WTC11 (cell line): Measurements from ENCODE around the gene RPS15. TPM values are rescaled to one million over a fixed set of nuclear protein-coding genes. Genes with fewer than 3 reads are reported as not detected.

Source experiments
- ATAC-seq: fragments of 200-7000 bp; cut with Tn5 transposase; 2 replicates; pipeline ENCODE4 v1.10.0; 2021; ENCODE audit warnings: mild to moderate bottlenecking, moderate library complexity
- CTCF ChIA-PET: fragments of 300-600 bp; sonication (Branson Sonifier 250); formaldehyde crosslinking; loops from one replicate; lab custom pipeline; 2021; ENCODE audit warnings: antibody characterized with exemption; lab: Charles Lee
- POLR2A ChIA-PET: fragments of 350-600 bp; sonication (Branson Sonifier 250); formaldehyde crosslinking; loops from one replicate; lab custom pipeline; 2021; ENCODE audit warnings: antibody characterized with exemption; lab: Charles Lee
- DNase-seq: peaks from one replicate; pipeline ENCODE4 v3.0.0; 2021; ENCODE audit warnings: low spot score
- H3K27ac Mint-ChIP-seq: 2 replicates; pipeline ENCODE4 v1.8.0; 2021; ENCODE audit warnings: mixed read lengths
- H3K27me3 Mint-ChIP-seq: 2 replicates; pipeline ENCODE4 v1.8.0; 2021; ENCODE audit warnings: low read depth, mild to moderate bottlenecking, moderate library complexity, mixed read lengths
- H3K36me3 Mint-ChIP-seq: 2 replicates; pipeline ENCODE4 v1.8.0; 2021; ENCODE audit warnings: mixed read lengths
- H3K4me1 Mint-ChIP-seq: 2 replicates; pipeline ENCODE4 v1.8.0; 2022; ENCODE audit warnings: mixed read lengths
- H3K4me3 Mint-ChIP-seq: 2 replicates; pipeline ENCODE4 v1.8.0; 2021; ENCODE audit warnings: mild to moderate bottlenecking, moderate library complexity, mixed read lengths
- H3K9me3 Mint-ChIP-seq: 2 replicates; pipeline ENCODE4 v1.8.0; 2021; ENCODE audit warnings: mixed read lengths
- CREB1 ChIP-seq: sonication (generic); formaldehyde crosslinking; IDR thresholded peaks from 2 replicates; pipeline ENCODE4 v1.8.0; 2023; ENCODE audit warnings: mild to moderate bottlenecking, missing genetic modification reagents
- CREM ChIP-seq: sonication (generic); formaldehyde crosslinking; IDR thresholded peaks from 2 replicates; pipeline ENCODE4 v1.8.1; 2022; ENCODE audit warnings: mild to moderate bottlenecking, missing genetic modification reagents, moderate library complexity
- EMX1 ChIP-seq: fragments of 250-450 bp; sonication (Bioruptor Pico); IDR thresholded peaks from 2 replicates; pipeline ENCODE4 v1.8.0; 2021; ENCODE audit warnings: mild to moderate bottlenecking
- ERG ChIP-seq: fragments of 250-450 bp; sonication (Bioruptor Pico); IDR thresholded peaks from 2 replicates; pipeline ENCODE4 v1.8.0; 2021; ENCODE audit warnings: mild to moderate bottlenecking
- ESRRA ChIP-seq: sonication (generic); formaldehyde crosslinking; IDR thresholded peaks from 2 replicates; pipeline ENCODE4 v1.8.1; 2022; ENCODE audit warnings: mild to moderate bottlenecking, missing genetic modification reagents, borderline replicate concordance
- FOXK1 ChIP-seq: sonication (generic); formaldehyde crosslinking; IDR thresholded peaks from 2 replicates; pipeline ENCODE4 v1.8.0; 2022; ENCODE audit warnings: mild to moderate bottlenecking, moderate library complexity, missing genetic modification reagents
- NFE2L1 ChIP-seq: sonication (generic); formaldehyde crosslinking; IDR thresholded peaks from 2 replicates; pipeline ENCODE4 v1.8.1; 2023; ENCODE audit warnings: missing genetic modification reagents
- ZNF121 ChIP-seq: sonication (generic); formaldehyde crosslinking; IDR thresholded peaks from 2 replicates; pipeline ENCODE4 v1.8.0; 2023; ENCODE audit warnings: missing genetic modification reagents
- ZNF219 ChIP-seq: sonication (generic); formaldehyde crosslinking; IDR thresholded peaks from 2 replicates; pipeline ENCODE4 v1.8.0; 2023; ENCODE audit warnings: missing genetic modification reagents, mild to moderate bottlenecking, borderline replicate concordance
- ZNF532 ChIP-seq: fragments of 250-450 bp; sonication (Bioruptor Pico); IDR thresholded peaks from 2 replicates; pipeline ENCODE4 v1.9.0; 2021; ENCODE audit warnings: mild to moderate bottlenecking, borderline replicate concordance
- total RNA-seq: library from RNA; stranded (reverse); gene quantifications from 3 replicates; pipeline ENCODE4 v1.2.3, GENCODE V29; 2021
- TF ChIP-seq, protein P1 (sequence below): sonication (generic); formaldehyde crosslinking; conservative IDR thresholded peaks from 2 replicates; pipeline ENCODE4 v1.8.1; 2022; ENCODE audit warnings: mild to moderate bottlenecking, missing genetic modification reagents
- TF ChIP-seq, protein P2 (sequence below): sonication (generic); formaldehyde crosslinking; IDR thresholded peaks from 2 replicates; pipeline ENCODE4 v1.8.0; 2023; ENCODE audit warnings: missing genetic modification reagents, mild to moderate bottlenecking, borderline replicate concordance
- TF ChIP-seq, protein P3 (sequence below): sonication (generic); formaldehyde crosslinking; IDR thresholded peaks from 2 replicates; pipeline ENCODE4 v1.8.1; 2022; ENCODE audit warnings: low read depth, missing genetic modification reagents, borderline replicate concordance
- TF ChIP-seq, protein P4 (sequence below): sonication (generic); formaldehyde crosslinking; IDR thresholded peaks from 2 replicates; pipeline ENCODE4 v1.8.1; 2023; ENCODE audit warnings: mild to moderate bottlenecking, missing genetic modification reagents, moderate library complexity

Gene RPS15
- total RNA-seq, 1 experiment from 2014 or later: 1,932 TPM

DNA sequence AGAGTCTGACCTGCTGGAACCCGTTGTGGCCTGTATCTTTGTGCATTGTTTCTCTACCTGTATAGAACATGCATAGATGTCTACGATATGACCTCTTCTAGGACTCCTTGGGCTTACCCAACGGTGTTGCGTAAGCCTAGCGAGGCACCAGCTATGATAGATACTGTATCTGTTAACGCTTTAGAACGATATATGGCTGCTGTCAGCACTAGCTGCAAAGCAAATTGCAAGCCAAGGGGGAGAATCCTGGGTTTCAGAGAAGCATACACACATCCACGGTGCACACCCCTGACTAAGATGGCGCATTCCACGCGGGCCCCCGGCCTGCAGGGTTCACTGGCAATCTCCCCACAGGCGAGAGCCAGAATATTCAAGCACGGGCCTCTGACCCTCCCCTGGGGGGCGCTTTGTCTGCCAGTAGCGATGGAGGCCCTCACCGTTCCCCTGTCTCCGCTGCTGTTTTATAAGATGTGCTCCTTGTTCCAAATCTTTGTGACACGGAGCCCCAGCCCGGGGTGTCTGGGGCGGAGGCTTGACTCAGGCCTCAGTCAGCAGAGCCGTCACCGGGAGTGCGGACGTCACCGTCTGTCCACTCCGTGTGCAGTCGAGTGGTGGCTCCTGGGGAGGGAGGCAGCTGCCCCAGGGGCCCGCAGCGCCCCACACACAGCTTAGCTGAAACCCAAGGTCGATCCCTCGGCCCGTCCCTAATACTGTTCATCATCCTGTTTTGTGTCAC lies 12.9 kb upstream of the RPS15 start (continued):
- TF ChIP-seq ERG (CRISPR knock-in tag): no peak
- TF ChIP-seq NFE2L1 (CRISPR knock-in tag): no peak
- TF ChIP-seq CREB1 (CRISPR knock-in tag): no peak
- TF ChIP-seq, protein P1, sequence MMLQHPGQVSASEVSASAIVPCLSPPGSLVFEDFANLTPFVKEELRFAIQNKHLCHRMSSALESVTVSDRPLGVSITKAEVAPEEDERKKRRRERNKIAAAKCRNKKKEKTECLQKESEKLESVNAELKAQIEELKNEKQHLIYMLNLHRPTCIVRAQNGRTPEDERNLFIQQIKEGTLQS (CRISPR knock-in tag): no peak
- TF ChIP-seq ZNF219 (CRISPR knock-in tag): no peak
- no peak for TF ChIP-seq FOXK1 (CRISPR knock-in tag)
- no peak for TF ChIP-seq ESRRA
- TF ChIP-seq CREM (CRISPR knock-in tag): no peak
- TF ChIP-seq, protein P2, sequence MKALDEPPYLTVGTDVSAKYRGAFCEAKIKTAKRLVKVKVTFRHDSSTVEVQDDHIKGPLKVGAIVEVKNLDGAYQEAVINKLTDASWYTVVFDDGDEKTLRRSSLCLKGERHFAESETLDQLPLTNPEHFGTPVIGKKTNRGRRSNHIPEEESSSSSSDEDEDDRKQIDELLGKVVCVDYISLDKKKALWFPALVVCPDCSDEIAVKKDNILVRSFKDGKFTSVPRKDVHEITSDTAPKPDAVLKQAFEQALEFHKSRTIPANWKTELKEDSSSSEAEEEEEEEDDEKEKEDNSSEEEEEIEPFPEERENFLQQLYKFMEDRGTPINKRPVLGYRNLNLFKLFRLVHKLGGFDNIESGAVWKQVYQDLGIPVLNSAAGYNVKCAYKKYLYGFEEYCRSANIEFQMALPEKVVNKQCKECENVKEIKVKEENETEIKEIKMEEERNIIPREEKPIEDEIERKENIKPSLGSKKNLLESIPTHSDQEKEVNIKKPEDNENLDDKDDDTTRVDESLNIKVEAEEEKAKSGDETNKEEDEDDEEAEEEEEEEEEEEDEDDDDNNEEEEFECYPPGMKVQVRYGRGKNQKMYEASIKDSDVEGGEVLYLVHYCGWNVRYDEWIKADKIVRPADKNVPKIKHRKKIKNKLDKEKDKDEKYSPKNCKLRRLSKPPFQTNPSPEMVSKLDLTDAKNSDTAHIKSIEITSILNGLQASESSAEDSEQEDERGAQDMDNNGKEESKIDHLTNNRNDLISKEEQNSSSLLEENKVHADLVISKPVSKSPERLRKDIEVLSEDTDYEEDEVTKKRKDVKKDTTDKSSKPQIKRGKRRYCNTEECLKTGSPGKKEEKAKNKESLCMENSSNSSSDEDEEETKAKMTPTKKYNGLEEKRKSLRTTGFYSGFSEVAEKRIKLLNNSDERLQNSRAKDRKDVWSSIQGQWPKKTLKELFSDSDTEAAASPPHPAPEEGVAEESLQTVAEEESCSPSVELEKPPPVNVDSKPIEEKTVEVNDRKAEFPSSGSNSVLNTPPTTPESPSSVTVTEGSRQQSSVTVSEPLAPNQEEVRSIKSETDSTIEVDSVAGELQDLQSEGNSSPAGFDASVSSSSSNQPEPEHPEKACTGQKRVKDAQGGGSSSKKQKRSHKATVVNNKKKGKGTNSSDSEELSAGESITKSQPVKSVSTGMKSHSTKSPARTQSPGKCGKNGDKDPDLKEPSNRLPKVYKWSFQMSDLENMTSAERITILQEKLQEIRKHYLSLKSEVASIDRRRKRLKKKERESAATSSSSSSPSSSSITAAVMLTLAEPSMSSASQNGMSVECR (CRISPR knock-in tag): no peak

DNA sequence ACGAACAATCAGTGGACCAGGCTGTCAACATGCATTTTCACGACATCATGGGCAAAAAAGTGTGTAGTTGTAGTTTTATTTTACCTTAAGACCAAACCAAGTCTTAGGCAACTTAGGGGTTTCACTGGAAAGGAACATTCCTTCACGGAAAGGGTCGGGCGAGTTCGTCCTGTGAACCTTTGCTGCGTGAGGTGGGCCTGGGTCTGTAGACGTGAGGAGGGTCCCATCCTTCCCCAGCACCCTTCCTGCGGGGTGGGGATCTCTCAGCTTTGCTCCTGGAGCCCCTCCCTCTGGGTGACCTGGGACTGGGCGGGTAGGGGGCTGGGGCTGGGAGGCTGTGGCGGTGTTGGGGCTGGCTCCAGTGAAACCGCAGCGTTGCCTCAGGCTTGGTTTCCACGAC lies 12.3 kb upstream of the RPS15 start:
- Mint-ChIP-seq H3K36me3 (peaks cover 47% of the 10 kb centered on the region), H3K4me1 (peaks cover 8% of the 10 kb centered on the region), H3K27ac (0 out of 2 replicates have a peak overlapping the region, but pooled peaks have one; percentile 32), H3K27me3 (no peaks in the 10 kb centered on the region), H3K9me3 (no peaks in the 10 kb centered on the region), H3K4me3 (no peak overlapping the region)
- TF ChIP-seq, protein P3, sequence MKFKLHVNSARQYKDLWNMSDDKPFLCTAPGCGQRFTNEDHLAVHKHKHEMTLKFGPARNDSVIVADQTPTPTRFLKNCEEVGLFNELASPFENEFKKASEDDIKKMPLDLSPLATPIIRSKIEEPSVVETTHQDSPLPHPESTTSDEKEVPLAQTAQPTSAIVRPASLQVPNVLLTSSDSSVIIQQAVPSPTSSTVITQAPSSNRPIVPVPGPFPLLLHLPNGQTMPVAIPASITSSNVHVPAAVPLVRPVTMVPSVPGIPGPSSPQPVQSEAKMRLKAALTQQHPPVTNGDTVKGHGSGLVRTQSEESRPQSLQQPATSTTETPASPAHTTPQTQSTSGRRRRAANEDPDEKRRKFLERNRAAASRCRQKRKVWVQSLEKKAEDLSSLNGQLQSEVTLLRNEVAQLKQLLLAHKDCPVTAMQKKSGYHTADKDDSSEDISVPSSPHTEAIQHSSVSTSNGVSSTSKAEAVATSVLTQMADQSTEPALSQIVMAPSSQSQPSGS (CRISPR knock-in tag): no peak
- TF ChIP-seq, protein P4, sequence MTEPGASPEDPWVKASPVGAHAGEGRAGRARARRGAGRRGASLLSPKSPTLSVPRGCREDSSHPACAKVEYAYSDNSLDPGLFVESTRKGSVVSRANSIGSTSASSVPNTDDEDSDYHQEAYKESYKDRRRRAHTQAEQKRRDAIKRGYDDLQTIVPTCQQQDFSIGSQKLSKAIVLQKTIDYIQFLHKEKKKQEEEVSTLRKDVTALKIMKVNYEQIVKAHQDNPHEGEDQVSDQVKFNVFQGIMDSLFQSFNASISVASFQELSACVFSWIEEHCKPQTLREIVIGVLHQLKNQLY (CRISPR knock-in tag): no peak
- TF ChIP-seq EMX1 (CRISPR knock-in tag) (no peak), ZNF121 (no peak), NFE2L1 (CRISPR knock-in tag) (no peak), ZNF532 (CRISPR knock-in tag) (no peak)
- POLR2A ChIA-PET: no interaction called here
- ATAC-seq (no peak), DNase-seq (no peak)
- CTCF ChIA-PET: no interaction called here
